ENCODE measurements around the gene NINJ2.
A peak's percentile ranks its signal among the peaks of the same experiment; 100 is the strongest.

NINJ2 gene

GRCh38 chr12:593396-594270 lies 69.6 kb downstream of the NINJ2 start:
- H3K4me1 Mint-ChIP-seq: peaks cover 24% of the 10 kb centered on the region
- no peak overlapping the region for H3K4me3 Mint-ChIP-seq
- no peak overlapping the region for H3K27ac Mint-ChIP-seq
- no peaks in the 10 kb centered on the region for H3K36me3 Mint-ChIP-seq
- ATAC-seq: no peak
- no peaks in the 10 kb centered on the region for H3K27me3 Mint-ChIP-seq
- no peaks in the 10 kb centered on the region for H3K9me3 Mint-ChIP-seq

GRCh38 chr12:592024-592505 lies 71.2 kb downstream of the NINJ2 start:
- no peak overlapping the region for H3K27ac Mint-ChIP-seq
- no peak for ATAC-seq
- H3K9me3 Mint-ChIP-seq: no peaks in the 10 kb centered on the region
- H3K4me1 Mint-ChIP-seq: peaks cover 24% of the 10 kb centered on the region
- H3K36me3 Mint-ChIP-seq: no peaks in the 10 kb centered on the region
- no peak overlapping the region for H3K4me3 Mint-ChIP-seq
- no peaks in the 10 kb centered on the region for H3K27me3 Mint-ChIP-seq

GRCh38 chr12:591167-592023 lies 71.8 kb downstream of the NINJ2 start:
- peaks cover 24% of the 10 kb centered on the region for H3K4me1 Mint-ChIP-seq

DNA sequence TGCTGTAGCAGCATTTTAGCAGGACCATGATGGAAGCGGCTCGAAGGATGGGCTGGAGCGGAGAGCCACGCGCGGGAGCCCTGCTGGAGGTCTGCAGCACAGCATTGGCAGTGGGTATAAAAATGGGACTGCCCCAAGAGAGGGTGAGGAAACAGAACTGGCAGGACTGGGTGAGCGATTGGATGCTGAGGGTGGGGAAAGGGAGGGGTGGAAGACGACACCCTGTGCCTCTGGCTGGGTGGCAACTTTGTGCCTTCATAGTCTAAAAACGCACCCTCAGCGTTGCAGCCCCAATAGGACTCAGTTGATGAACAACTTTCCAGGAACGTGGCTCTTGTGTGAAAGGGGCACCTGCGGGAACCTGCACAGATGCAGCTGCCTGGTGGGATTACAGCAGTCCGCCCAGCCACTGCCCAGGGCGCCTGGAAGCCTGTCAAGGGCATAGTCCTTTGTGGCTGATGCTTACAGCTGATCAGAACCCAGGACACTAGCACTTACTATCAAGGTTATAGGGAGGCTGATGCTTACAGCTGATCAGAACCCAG lies 73.0 kb downstream of the NINJ2 start:
- Mint-ChIP-seq H3K27me3 (no peaks in the 10 kb centered on the region), H3K4me1 (peaks cover 32% of the 10 kb centered on the region), H3K4me3 (no peak overlapping the region), H3K9me3 (no peaks in the 10 kb centered on the region), H3K27ac (no peak overlapping the region), H3K36me3 (no peaks in the 10 kb centered on the region)
- ATAC-seq: no peak

More at GRCh38 chr12:591167-592023, 71.8 kb downstream of the NINJ2 start:
- no peaks in the 10 kb centered on the region for H3K27me3 Mint-ChIP-seq
- no peak overlapping the region for H3K27ac Mint-ChIP-seq
- ATAC-seq: peak; percentile 47
- H3K36me3 Mint-ChIP-seq: no peaks in the 10 kb centered on the region
- no peaks in the 10 kb centered on the region for H3K9me3 Mint-ChIP-seq
- H3K4me3 Mint-ChIP-seq: no peak overlapping the region

DNA sequence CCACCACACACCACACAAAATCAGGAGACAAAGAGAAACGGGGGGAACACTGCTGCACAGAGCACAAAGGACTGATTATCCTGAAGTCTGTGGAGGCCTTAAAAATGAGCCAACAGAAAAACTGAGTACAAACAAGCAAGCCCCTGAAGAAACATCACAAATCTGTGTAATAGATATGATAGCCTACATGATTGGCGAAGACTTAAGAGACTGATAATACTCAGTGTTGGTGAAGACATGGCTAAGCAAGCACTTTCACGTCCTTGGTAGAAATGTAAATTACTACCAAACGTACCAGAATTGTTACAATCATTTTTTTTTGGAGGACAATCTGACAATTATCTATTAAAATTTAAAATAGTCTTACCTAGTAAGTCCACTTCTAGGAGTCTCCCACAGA lies 74.6 kb downstream of the NINJ2 start:
- H3K27me3 Mint-ChIP-seq: no peaks in the 10 kb centered on the region
- no peak overlapping the region for H3K27ac Mint-ChIP-seq
- peaks cover 31% of the 10 kb centered on the region for H3K4me1 Mint-ChIP-seq
- H3K36me3 Mint-ChIP-seq: no peaks in the 10 kb centered on the region
- ATAC-seq: no peak
- no peaks in the 10 kb centered on the region for H3K9me3 Mint-ChIP-seq
- no peak overlapping the region for H3K4me3 Mint-ChIP-seq

- Mint-ChIP-seq H3K4me1 (peaks cover 26% of the 10 kb centered on the region), H3K9me3 (no peaks in the 10 kb centered on the region), H3K27ac (no peak overlapping the region), H3K4me3 (no peak overlapping the region), H3K27me3 (no peaks in the 10 kb centered on the region), H3K36me3 (no peaks in the 10 kb centered on the region)
- no peak for ATAC-seq
Measured at GRCh38 chr12:588024-588322, 75.3 kb downstream of the NINJ2 start.

- Mint-ChIP-seq H3K36me3 (no peaks in the 10 kb centered on the region), H3K4me3 (no peak overlapping the region), H3K27ac (no peak overlapping the region), H3K9me3 (no peaks in the 10 kb centered on the region), H3K27me3 (no peaks in the 10 kb centered on the region), H3K4me1 (peaks cover 26% of the 10 kb centered on the region)
- ATAC-seq: no peak
Measured at GRCh38 chr12:587132-588023, 75.9 kb downstream of the NINJ2 start.

DNA sequence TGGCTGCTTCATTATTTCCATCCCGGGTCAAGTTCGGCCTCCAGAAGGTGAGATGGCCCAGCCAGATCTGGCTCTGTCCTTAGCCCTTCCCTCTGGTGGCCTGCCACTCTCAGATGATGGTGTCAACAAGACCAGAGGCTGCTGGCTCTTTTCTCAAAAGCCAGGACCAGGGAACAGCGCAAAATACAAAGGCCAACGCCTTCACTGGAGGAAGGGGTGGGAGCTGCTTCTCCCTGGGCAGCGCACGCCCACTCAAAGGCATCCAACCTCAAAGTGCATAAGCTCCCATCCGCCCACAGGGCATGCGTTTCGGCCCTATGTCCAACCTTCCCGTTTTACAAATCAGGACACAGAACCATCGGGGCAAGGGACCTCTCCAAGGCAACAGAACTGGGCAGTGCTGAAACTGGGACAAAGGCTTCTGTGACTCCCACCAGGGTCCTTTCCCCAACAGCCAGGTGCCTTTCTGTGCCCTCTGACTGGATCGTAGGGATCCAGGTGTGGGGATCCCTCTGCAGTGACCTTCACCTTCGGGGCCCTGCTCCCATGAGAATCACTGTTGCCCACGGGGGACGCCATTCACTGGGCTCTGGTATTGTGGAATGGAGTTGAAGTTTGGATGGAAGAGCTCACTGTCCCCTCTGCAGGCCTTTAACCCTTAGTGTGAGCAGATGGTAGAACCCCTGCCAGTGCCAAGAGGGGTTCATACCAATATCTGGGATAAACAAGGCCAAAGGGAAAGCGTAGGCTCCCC lies 76.8 kb downstream of the NINJ2 start:
- Mint-ChIP-seq H3K27me3 (no peaks in the 10 kb centered on the region), H3K9me3 (no peaks in the 10 kb centered on the region), H3K27ac (no peak overlapping the region), H3K4me3 (no peak overlapping the region), H3K4me1 (peaks cover 26% of the 10 kb centered on the region), H3K36me3 (no peaks in the 10 kb centered on the region)
- ATAC-seq: no peak

DNA sequence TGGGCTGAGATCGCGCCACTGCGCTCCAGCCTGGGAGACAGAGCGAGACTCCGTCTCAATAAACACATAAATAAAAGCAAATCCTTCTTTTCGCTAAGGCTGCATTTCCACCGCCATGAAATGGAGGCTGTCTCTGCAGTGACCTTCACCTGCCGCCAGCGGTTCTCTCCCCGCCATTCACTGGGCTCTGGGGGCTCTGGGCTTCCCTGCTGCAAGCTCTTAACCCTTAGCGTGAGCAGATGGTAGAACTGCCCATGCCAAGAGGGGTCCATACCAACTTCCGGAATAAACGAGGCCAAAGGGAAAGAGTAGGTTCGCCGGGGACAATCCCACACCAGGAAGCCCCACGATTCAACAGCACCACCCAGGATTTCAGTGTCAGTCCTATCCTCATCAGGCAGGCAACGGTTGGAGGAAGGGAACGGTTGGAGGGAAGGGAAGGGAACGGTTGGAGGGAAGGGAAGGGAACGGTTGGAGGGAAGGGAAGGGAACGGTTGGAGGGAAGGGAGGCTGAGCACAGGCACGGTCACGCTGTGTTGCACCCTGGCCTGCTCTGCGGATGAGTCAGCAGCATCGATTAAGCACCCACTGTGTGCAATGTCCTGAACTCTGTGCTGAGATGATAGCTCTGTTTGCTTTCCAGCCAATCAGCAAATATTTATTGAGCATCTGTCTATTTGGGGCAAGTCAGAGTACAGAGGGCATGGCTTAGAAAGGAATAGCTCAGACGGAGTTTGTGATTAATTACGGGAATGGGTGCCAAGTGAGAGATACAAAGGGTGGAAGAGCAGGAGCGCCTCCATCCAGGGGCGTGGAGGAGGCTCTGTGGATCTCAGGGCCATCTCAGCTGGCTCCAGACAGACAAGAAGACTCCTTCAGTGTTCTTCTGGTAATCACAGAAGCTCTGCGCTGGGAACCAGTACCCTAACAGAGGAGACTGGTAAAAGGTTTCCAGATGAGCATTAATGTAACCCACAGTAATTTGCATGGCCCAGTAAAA lies 77.9 kb downstream of the NINJ2 start:
- Mint-ChIP-seq H3K4me1 (peaks cover 21% of the 10 kb centered on the region), H3K4me3 (no peak overlapping the region), H3K9me3 (no peaks in the 10 kb centered on the region), H3K27ac (no peak overlapping the region), H3K27me3 (no peaks in the 10 kb centered on the region), H3K36me3 (no peaks in the 10 kb centered on the region)
- ATAC-seq: no peak

GRCh38 chr12:583251-583869 lies 79.9 kb downstream of the NINJ2 start:
- ATAC-seq: no peak

GRCh38 chr12:581746-582145 lies 81.5 kb downstream of the NINJ2 start:
- H3K4me3 Mint-ChIP-seq: no peak overlapping the region
- no peaks in the 10 kb centered on the region for H3K27me3 Mint-ChIP-seq
- no peak for ATAC-seq
- H3K27ac Mint-ChIP-seq: no peak overlapping the region
- H3K9me3 Mint-ChIP-seq: no peaks in the 10 kb centered on the region
- peaks cover 9% of the 10 kb centered on the region for H3K4me1 Mint-ChIP-seq
- H3K36me3 Mint-ChIP-seq: no peaks in the 10 kb centered on the region

More at GRCh38 chr12:583251-583869, 79.9 kb downstream of the NINJ2 start:
- no peaks in the 10 kb centered on the region for H3K27me3 Mint-ChIP-seq
- peaks cover 9% of the 10 kb centered on the region for H3K4me1 Mint-ChIP-seq
- H3K4me3 Mint-ChIP-seq: no peak overlapping the region
- H3K27ac Mint-ChIP-seq: no peak overlapping the region
- H3K9me3 Mint-ChIP-seq: no peaks in the 10 kb centered on the region
- H3K36me3 Mint-ChIP-seq: no peaks in the 10 kb centered on the region

- H3K4me3 Mint-ChIP-seq: no peak overlapping the region
- H3K4me1 Mint-ChIP-seq: peaks cover 9% of the 10 kb centered on the region
- H3K36me3 Mint-ChIP-seq: no peaks in the 10 kb centered on the region
- ATAC-seq: no peak
- H3K27ac Mint-ChIP-seq: no peak overlapping the region
- no peaks in the 10 kb centered on the region for H3K27me3 Mint-ChIP-seq
- no peaks in the 10 kb centered on the region for H3K9me3 Mint-ChIP-seq
Measured at GRCh38 chr12:581321-581720, 81.9 kb downstream of the NINJ2 start.

DNA sequence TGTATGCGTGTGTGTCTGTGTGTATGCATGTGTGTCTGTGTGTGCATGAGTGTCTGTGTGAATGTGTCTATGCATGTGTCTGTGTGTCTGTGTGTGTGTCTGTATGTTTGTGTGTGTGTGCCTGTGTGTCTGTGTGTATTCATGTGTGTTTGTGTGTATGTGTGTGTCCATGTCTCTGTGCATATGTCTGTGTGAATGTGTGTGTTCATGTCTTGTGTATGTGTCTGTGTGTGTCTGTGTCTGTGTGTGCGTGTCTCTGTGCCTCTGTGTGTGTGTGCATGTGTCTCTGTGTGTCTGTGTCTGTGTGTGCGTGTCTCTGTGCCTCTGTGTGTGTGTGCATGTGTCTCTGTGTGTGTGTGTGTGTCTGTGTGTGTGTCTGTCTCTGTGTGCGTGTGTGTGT lies 82.4 kb downstream of the NINJ2 start:
- Mint-ChIP-seq H3K27me3 (no peaks in the 10 kb centered on the region), H3K4me1 (peaks cover 10% of the 10 kb centered on the region), H3K4me3 (no peak overlapping the region), H3K27ac (no peak overlapping the region), H3K36me3 (no peaks in the 10 kb centered on the region), H3K9me3 (no peaks in the 10 kb centered on the region)
- ATAC-seq: no peak

All from stimulated activated memory B cell treated with anti-CD40 and anti-IgM and Interleukin-4, amounts not matched to agents 10 μg/mL and 1 μg/mL and 100 μg/mL, for 72 hours (primary cell).